Measurements from ENCODE around the gene ERN1.
"Not testable (repeated sequence)": the region's sequence is repeated elsewhere in the genome, so short reads cannot be mapped to it uniquely, and the experiment has no call there.

ERN1 gene

GRCh38 chr17:64020056-64020766 lies 109.7 kb downstream of the ERN1 start, which contains the start of gene ICAM2:
TSS of gene ICAM2 (minus strand) at chr17:64020633. CDS start at chr17:64006691, 13,942 bp downstream.
- Histone ChIP-seq H2AFZ (ENCODE audit: low read depth) (peak within 1 kb of the TSS; percentile 86), H3K4me2 (peak within 1 kb of the TSS; percentile 54), H3K4me3 (IDR thresholded peaks at IDR 0.05; ENCODE audit: insufficient read depth, low read depth, low read length) (no peak within 1 kb of the TSS), H3K27me3 (ENCODE audit: insufficient read depth, low read depth) (no peaks in the 10 kb centered on the region), H3K79me2 (ENCODE audit: insufficient read depth, low read depth) (no peaks in the 10 kb centered on the region; the same call in 1 of the 2 replicates), H3K27ac (peak within 1 kb of the TSS; percentile 87), H4K20me1 (ENCODE audit: insufficient read depth) (no peaks in the 10 kb centered on the region), H3K4me1 (ENCODE audit: low read depth, poor library complexity, severe bottlenecking) (peaks cover 39% of the 10 kb centered on the region), H3K36me3 (ENCODE audit: insufficient read depth) (no peaks in the 10 kb centered on the region), H3K9ac (peak within 1 kb of the TSS; percentile 84)
- TF ChIP-seq CTCF (conservative IDR thresholded peaks at IDR 0.05; ENCODE audit: low read depth, low read length): no peak

GRCh38 chr17:64019551-64019961 lies 110.4 kb downstream of the ERN1 start:
- Histone ChIP-seq H3K4me1 (ENCODE audit: low read depth, poor library complexity, severe bottlenecking) (peaks cover 45% of the 10 kb centered on the region), H2AFZ (ENCODE audit: low read depth) (peak overlapping the region; percentile 86)

GRCh38 chr17:64017381-64017980 lies 112.5 kb downstream of the ERN1 start:
- H3K4me1 ChIP-seq (ENCODE audit: low read depth, poor library complexity, severe bottlenecking): peaks cover 45% of the 10 kb centered on the region
- H3K9ac ChIP-seq: no peak overlapping the region
- no peaks in the 10 kb centered on the region for H4K20me1 ChIP-seq (ENCODE audit: insufficient read depth)
- no peaks in the 10 kb centered on the region for H3K36me3 ChIP-seq (ENCODE audit: insufficient read depth)
- no peaks in the 10 kb centered on the region; the same call in 1 of the 2 replicates for H3K79me2 ChIP-seq (ENCODE audit: insufficient read depth, low read depth)
- H3K4me3 ChIP-seq (IDR thresholded peaks at IDR 0.05; ENCODE audit: insufficient read depth, low read depth, low read length): no peak overlapping the region
- H2AFZ ChIP-seq (ENCODE audit: low read depth): no peak overlapping the region
- peak; percentile 48 for TF ChIP-seq CTCF (conservative IDR thresholded peaks at IDR 0.05; ENCODE audit: low read depth, low read length)
- H3K4me2 ChIP-seq: no peak overlapping the region
- H3K27ac ChIP-seq: no peak overlapping the region
- no peaks in the 10 kb centered on the region for H3K27me3 ChIP-seq (ENCODE audit: insufficient read depth, low read depth)

More at GRCh38 chr17:64019551-64019961, 110.4 kb downstream of the ERN1 start:
- H4K20me1 ChIP-seq (ENCODE audit: insufficient read depth); H3K36me3 ChIP-seq (ENCODE audit: insufficient read depth); H3K4me3 ChIP-seq (IDR thresholded peaks at IDR 0.05; ENCODE audit: insufficient read depth, low read depth, low read length); H3K79me2 ChIP-seq (ENCODE audit: insufficient read depth, low read depth); H3K27me3 ChIP-seq (ENCODE audit: insufficient read depth, low read depth): not testable (repeated sequence)
- H3K9ac ChIP-seq: peak overlapping the region; percentile 84; the same call in 1 of the 2 replicates
- H3K27ac ChIP-seq: peak overlapping the region; percentile 87
- H3K4me2 ChIP-seq: peak overlapping the region; percentile 54

DNA sequence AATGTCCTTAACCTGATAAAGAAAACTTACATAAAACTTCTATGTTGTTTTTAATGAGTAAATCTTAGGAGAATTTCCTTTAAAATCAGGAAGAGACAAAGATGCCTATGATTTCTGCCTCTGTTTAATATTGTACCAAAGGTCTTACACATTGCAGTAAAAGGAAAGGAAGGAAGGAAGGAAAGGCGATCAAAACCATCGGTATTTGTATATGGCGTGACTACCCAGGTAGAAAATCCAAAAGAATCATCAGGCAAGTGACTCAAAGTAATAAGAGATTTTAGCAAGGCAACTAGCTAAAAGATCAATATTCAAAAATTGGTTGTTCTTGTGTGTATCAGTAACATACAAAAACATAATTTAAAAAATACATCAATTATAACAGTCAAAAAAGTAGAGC lies 113.0 kb downstream of the ERN1 start:
- Histone ChIP-seq H4K20me1 (ENCODE audit: insufficient read depth) (no peaks in the 10 kb centered on the region), H3K4me3 (IDR thresholded peaks at IDR 0.05; ENCODE audit: insufficient read depth, low read depth, low read length) (no peak overlapping the region), H2AFZ (ENCODE audit: low read depth) (no peak overlapping the region), H3K9ac (no peak overlapping the region), H3K4me1 (ENCODE audit: low read depth, poor library complexity, severe bottlenecking) (peaks cover 45% of the 10 kb centered on the region), H3K27ac (no peak overlapping the region), H3K79me2 (ENCODE audit: insufficient read depth, low read depth) (no peaks in the 10 kb centered on the region; the same call in 1 of the 2 replicates), H3K4me2 (no peak overlapping the region), H3K27me3 (ENCODE audit: insufficient read depth, low read depth) (no peaks in the 10 kb centered on the region), H3K36me3 (ENCODE audit: insufficient read depth) (no peaks in the 10 kb centered on the region)
- no peak for TF ChIP-seq CTCF (conservative IDR thresholded peaks at IDR 0.05; ENCODE audit: low read depth, low read length)
